ENCODE data around the gene KCNC2.

Gene KCNC2

DNA sequence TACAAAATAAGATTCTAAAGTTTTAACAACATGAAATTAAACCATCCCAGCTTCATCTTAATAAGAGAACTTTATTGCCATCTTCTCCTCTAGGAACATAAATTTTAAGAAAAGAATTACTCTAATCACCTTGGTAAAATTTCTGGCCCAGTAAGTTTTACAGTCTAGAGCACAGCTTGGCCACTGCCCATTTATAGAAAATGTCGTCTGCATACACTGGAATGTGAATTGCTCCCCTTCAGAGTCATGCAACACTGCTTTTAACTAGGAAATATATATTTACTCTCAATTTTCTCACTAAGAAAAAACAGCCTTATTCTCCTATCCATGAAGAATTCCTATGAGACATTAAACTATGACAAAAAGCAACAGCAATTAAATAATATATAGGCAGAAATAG is 48.2 kb downstream of the KCNC2 start:
- no peak for DNase-seq (ENCODE audit: low read depth)

DNA sequence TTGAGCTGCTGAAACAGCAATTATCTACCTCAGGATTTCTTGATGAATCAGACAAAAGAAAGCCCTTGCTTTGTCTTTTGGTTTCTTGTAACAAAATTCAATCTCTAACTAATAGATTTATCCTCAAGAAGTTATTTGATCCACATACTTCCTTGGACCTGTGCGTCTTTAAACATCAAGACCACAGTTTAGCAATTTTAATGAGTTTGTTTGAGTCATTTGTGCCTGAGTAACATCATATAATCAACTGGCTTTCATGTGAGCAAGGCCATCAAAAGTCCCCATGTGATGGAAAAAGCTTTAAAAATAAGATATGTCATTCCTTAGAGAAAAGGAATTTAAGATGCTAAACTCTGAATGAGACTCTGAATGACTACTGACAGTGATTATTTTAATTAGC is 52.3 kb downstream of the KCNC2 start:
- DNase-seq (ENCODE audit: low read depth): no peak

GRCh38 chr12:75155962-75156361 is 53.7 kb downstream of the KCNC2 start:
- DNase-seq (ENCODE audit: low read depth): no peak

- no peak for DNase-seq (ENCODE audit: low read depth)
Measured at GRCh38 chr12:75154388-75154787, 55.3 kb downstream of the KCNC2 start.

DNA sequence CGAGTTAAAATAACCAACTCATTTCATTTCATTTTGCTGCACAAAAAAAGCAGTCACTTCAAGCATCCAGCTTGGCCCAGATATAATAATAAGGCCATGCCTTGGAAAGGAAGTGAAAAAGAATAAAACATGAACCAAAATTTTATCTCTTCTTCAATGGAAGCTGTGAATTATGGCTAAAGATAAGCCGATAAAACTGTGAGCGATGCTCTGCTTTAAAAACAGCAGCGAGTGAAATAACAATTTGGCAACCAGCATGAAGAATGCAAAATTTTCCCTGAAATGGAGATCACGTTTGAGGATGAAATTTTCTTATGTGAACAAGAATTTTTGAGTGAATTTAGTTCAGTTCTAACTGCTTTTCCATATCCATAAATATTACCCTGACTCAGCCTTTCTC is 70.4 kb downstream of the KCNC2 start:
- DNase-seq (ENCODE audit: low read depth): no peak

- DNase-seq (ENCODE audit: low read depth): no peak
Measured at GRCh38 chr12:75137896-75138295, 71.7 kb downstream of the KCNC2 start.

GRCh38 chr12:75135026-75135425 is 74.6 kb downstream of the KCNC2 start:
- DNase-seq (ENCODE audit: low read depth): no peak

GRCh38 chr12:75130811-75131210 is 78.8 kb downstream of the KCNC2 start:
- DNase-seq (ENCODE audit: low read depth): no peak

DNA sequence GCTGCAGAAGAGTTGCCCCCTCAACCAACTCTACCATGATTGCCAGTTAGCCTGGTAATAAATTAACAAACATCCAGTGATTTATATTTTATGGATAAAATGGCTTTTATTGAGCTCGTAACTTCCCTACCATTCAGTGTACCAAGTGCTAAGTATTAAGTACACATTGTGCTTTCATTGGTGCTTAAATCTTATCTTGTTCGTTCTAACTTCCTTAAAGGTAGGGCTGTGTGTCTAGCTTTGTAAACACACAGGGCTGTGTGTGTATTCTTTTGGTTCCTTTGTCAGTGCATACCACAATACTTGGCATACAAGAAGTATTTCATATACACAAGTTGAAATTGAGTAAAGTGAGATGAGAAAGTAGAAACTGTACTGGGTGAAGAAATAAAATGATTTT is 80.4 kb downstream of the KCNC2 start:
- no peak for DNase-seq (ENCODE audit: low read depth)

GRCh38 chr12:75121036-75121705 is 88.5 kb downstream of the KCNC2 start:
- no peak for DNase-seq (ENCODE audit: low read depth)

DNA sequence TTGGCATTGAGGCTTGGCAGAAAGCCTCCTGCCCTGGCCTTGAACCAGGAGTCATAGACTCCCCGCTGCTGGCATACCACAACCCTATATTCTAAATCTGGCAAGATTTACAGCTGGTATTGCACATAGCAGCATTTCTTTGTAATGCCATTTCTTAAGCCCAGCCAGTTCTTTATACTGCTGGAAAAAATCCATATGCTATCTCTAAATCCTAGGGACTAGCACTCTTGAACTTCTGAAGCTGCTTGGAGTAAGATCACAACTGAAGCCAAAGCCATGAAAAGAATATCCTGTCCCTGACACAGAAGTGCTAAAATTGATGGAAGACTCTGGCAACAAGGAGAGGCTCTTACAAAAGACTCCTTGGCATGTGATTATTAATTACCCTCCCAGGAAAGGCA is 89.3 kb downstream of the KCNC2 start:
- DNase-seq (ENCODE audit: low read depth): no peak

- DNase-seq (ENCODE audit: low read depth): no peak
Measured at GRCh38 chr12:75116646-75117198, 92.9 kb downstream of the KCNC2 start.

GRCh38 chr12:75115748-75116147 is 93.9 kb downstream of the KCNC2 start:
- no peak for DNase-seq (ENCODE audit: low read depth)

GRCh38 chr12:75103822-75104221 is 105.8 kb downstream of the KCNC2 start:
- no peak for DNase-seq (ENCODE audit: low read depth)

- no peak for DNase-seq (ENCODE audit: low read depth)
Measured at GRCh38 chr12:75101781-75102180, 107.9 kb downstream of the KCNC2 start.

DNA sequence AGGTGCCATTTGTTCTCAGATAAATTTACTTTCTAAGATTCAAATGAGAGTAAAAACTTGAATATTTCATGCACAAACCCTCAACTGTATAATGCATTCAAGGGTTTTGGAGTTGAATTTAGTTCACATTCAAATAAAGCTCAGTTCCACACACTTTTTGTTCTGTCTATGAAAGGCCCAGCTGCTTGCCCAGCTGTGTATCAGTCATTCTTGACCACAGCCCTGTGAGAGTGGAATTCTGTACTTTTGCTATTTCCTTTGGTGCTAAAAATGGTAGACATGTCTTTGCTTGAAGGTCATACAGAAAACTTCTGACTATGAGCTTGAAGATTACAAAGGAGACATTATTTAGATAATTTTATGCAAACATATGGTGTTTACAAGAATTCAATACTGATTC is 110.4 kb downstream of the KCNC2 start:
- no peak for DNase-seq (ENCODE audit: low read depth)

- DNase-seq (ENCODE audit: low read depth): no peak
Measured at GRCh38 chr12:75097003-75097402, 112.6 kb downstream of the KCNC2 start.

DNA sequence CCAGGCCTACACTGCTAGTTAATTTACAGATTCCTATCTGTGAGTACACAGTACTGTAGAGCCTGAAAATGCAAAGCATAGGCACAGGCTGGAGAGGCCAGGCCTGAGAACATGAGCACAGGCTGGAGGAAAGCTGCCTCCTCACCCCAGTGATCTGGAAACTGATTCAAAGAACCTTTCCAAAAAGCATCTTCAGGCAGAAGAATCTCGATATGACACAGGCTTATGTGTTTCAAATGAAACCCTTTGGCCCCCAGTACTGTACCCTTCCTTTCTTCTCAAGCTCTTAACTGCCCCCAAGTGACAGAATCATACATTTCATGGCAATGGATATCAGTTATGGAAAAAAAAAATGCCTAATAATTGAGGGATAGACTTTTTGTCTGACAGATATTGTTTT is 122.0 kb downstream of the KCNC2 start:
- no peak for DNase-seq (ENCODE audit: low read depth)

DNA sequence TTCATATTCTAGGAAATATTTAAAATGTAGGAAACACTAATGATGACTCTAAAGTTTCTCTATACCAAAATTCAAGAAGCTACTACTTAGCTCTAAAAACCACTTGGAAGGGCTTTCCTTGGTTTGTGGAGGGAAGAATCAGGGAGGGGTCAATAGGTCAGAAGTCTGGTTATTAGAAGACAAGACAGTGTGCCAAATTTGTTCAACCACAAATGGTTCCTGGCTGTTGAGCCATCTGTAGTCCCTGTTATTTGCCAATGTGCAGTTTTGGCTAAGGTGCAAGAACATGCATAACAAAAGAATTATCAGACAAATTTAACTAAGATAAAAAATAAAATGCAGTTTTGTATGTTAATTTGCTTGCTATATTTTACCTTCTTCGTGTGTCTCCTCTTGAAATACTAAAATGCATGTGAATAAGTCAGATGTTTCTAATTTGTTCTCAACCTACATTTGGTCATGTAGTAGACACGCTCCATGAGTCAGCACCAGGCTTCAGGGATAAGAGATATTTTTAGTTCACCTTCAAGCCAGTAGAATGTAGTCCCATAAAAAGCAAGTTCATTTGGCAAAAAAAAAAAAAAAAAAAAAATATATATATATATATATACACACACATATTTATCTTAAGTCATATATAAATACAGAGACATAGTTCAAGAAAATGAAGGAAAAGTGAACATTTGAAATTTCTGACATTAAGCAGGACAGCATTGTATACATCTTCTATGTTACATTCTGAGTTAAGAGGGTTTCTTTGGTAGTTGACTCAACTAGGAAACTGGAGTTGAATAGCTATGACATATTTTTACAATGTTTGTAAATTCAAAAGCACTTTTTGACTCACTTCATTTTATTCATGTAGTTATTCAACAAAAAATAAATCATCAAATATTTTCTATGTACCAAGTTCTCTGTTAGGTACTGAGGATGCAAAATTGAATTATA is 123.3 kb downstream of the KCNC2 start:
- DNase-seq (ENCODE audit: low read depth): no peak

GRCh38 chr12:75081305-75081704 is 128.3 kb downstream of the KCNC2 start:
- DNase-seq (ENCODE audit: low read depth): no peak

DNA sequence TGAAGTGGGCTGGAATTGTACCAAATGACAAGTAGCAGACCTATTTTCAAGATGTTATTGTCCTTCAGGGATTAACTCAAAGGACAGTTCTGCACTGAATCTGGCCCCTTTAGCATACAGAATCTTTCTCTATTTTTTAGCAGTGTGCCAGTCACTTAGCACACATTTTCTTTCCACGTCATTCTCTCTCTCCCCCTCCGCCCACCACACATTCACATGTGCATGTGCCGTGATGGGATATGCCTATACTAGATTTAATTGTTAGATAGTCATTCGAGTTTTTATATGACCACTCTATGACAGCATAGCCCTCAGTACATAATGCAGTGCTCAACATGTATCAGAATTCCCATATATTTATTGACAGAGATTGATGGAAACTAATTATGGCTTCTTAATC is 129.1 kb downstream of the KCNC2 start:
- DNase-seq (ENCODE audit: low read depth): no peak

DNA sequence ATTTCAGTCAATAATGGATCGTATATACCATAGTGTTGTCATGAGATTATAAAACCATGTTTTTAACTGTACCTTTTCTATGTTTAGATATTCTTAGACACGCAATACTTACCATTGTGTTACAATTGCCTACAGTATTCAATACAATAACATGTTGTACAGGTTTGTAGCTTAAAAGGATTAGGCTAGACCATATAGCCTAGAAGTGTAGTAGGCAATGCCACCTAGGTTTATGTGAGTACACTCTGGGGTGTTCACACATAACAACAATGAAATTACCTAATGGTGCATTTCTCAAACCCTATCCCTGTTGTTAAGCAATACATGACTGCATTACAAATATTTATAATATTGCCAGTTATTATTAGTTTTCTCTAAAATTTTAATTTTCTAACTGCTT is 144.2 kb downstream of the KCNC2 start:
- DNase-seq (ENCODE audit: low read depth): no peak

DNA sequence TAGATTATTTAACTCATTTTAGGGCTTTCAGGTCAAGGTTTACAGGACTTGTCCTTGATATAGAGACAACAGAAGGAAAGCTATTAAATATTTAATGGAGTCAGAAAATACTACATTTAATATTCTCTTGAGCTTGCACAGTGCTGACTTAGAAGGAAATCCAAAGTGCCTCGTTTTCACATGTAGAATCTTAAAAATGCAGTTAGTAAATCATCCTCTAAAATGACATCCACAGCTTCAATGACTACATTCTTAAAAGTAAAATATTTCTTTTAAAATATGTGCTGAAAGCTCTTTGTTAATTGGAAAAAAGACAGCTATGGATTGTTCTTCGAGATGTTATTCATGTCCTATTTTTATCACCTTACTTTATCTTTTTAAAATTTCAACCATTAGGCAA is 146.9 kb downstream of the KCNC2 start:
- DNase-seq (ENCODE audit: low read depth): no peak
